Fibroblast of upper back skin (primary cell): Measurements from ENCODE around the gene MPND.

ENCODE experiments used
- DNase-seq: peaks from one replicate; pipeline ENCODE4 v3.0.0-alpha.2; 2013

Gene MPND

DNA sequence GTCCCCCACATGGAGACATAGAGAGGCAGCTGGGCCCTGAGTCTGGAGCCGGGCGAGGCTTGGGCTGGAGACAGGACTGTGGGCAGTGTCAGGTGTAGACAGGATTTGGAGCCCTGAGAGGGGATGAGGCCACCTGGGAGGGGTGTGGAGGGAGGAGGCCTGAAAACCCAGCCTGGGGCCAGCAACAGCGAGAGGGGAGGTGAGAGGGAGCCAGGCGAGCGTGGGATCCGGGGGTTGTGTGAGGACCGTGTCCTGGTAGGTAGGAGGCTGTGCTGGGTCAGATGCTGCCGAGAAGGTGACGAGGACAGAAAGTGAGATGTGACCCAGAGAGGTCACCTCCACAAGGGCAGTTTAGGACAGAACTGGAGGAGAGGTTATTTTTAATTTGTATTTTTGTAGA is 7.4 kb downstream of the MPND start:
- DNase-seq = no peak

DNA sequence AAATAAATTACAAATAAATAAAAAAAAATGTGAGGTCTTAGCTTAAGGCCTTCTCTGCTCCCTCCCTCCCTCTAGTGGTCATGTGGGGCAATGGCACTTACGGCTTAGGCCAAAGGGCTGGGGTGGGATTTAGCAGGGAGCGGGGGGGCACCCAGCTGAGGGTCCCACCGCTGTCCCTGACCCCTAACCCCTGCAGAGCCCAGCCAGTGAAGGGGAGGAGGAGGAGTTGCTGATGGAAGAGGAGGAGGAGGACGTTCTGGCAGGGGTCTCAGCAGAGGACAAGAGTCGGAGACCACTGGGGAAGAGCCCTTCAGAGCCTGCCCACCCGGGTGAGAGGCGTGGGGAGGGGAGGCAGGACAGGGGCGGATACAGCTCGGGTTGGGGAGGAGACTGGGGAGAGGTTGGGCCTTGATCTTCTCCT is 9.3 kb downstream of the MPND start:
- DNase-seq = peak; percentile 56

DNA sequence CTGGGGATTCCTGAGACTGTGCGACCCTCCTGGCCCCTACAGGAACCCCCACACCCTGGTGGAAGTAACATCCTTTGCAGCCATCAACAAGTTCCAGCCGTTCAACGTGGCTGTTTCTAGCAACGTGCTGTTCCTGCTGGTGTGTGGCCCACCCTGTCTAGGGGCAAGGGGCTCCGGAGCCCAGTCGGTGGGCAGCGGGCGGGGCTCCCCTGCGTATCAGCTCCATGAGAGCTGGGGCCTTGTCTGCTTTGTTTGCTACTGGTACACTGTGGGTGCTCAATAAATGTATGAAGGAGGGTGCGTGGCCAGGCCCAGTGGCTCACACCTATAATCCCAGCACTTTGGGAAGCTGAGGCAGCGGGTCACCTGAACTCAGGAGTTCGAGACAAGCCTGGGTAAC is 10.9 kb downstream of the MPND start:
- DNase-seq = no peak

DNA sequence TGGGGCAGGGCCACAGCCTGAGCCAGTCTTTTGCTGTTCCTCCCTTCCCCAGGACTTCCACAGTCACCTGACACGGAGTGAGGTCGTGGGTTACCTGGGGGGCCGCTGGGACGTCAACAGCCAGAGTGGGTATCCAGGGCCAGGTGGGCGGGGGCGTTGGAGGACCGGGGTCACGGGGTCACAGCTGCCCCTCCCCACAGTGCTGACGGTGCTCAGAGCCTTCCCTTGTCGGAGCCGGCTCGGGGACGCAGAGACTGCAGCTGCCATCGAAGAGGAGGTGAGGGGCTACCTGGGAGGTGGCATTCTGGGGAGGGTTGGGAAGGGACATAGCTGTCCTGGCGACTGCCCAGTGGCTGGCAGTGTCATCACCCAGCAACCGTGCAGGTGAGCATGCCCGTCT is 11.5 kb downstream of the MPND start:
- DNase-seq = no peak

DNA sequence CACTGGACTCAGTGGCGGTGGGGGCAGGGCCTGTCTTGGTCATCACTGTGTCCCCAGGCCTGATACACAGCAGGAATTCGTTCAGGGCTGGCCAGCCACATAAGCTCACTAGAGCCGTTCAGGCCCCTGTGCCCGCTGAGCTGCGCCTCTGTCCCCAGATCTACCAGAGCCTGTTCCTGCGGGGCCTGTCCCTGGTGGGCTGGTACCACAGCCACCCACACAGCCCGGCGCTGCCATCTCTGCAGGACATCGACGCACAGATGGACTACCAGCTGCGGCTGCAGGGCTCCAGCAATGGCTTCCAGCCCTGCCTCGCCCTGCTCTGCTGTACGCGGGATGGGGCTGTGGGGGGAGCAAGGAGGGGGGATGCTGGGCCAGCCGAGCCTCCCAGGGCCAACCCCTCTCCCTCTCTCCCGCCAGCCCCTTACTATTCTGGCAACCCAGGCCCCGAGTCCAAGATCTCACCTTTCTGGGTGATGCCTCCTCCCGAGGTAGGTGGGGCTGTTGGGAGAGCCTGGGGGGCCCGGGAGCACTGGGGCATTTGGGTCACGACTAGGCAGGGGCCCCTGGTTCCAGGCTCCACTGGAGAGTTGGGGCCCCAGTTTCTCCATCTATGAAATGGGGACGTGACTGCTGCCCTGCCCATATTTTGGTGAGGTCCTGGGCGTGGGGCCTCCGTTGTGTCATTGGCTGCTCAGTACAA is 13.9 kb downstream of the MPND start:
- no peak for DNase-seq

DNA sequence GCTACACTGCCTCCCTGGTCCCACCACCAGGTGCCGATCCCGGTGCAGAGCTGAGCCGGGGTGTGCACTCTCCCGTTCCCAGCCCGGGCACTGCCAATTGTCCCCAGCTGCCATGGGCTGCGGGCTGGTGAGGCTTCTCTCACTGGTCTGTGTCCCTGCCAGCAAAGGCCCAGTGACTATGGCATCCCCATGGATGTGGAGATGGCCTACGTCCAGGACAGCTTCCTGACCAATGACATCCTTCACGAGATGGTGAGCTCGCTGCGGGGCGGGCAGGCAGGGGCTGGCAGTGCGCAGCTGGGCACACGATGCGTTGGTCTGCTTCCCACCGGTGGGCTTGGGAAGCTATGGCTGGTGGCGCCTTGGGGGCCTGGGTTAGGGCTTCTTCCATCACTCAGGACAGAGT is 14.6 kb downstream of the MPND start:
- DNase-seq = no peak

DNA sequence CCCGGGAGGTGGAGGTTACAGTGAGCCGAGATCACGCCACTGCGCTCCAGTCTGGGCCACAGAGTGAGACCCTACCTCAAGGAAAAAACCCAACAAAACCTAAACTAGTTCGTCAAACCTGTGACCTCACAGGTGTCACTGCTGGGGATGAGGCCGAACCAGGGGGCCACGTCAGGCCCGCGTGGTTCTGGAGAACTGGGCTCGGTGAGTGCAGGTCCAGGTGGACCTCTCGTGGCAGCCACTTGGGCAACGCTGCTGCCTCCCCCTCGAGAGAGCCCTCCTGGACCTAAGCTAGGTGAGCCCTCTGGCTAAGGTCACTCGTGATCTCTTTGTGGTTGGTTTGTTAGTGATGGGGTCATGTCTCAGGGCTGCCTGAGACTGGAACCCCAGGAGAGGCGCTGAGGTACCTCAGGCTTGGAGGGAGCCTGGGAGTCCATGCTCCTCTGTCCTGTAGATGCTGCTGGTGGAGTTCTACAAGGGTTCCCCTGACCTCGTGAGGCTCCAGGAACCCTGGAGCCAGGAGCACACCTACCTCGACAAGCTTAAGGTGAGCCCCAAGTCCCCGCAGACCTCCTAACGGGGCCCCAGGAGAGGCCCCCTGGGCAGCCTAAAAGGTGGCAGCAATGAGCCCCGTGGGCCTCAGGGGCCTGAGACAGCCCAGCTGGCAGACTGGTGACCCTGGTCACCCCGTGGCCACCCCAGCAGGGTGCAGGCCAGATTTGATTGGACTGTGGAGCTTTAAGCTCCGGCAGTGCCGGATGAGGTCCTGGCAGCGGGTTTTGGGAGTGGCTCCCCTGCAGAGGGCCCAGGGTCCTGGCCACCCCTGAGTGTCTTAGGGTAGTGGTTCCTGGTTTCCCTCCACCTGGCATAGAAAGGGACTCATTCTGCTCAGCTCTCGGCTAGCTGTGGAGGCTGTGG is 15.6 kb downstream of the MPND start:
- DNase-seq = no peak

DNA sequence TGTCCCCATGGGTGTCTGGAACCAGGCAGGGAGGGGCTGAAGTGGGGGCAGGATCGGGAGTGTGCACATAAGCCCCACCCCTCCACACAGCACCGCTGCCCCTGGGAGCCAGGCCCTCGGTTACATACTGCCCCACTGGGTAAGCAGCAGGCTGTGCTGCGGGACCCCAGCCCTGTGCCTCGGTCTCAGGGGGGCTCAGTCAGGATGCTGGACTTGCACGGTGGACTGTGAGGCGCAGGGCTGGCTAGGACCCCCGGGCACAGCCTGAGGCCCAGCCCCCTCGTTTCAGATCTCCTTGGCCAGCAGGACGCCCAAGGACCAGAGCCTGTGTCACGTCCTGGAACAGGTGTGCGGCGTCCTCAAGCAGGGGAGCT is 16.3 kb downstream of the MPND start:
- no peak for DNase-seq

DNA sequence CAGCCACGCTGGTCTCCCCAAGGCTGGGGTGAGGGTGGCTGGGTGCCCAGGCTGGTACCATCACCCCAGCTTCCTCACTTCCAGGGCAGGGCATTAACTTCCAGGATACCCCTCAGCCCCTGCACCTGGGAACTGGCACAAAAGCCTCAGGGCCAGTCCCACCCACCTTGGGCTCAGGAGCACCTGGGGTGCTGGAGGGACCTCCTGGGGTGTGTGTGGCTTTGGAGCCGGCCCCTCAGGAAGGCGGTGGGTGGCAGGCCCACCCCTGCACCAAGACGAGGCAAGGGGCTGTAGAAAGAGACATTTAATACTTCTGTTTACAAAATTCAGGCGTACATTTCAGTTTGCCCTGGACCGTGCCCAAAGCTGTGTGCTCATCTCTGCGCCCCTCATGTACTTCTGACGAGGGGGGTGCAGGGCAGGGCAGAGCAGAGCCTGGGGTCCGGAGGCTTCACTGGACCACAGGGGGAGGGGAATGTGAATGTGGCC is 16.8 kb downstream of the MPND start:
- no peak for DNase-seq

DNA sequence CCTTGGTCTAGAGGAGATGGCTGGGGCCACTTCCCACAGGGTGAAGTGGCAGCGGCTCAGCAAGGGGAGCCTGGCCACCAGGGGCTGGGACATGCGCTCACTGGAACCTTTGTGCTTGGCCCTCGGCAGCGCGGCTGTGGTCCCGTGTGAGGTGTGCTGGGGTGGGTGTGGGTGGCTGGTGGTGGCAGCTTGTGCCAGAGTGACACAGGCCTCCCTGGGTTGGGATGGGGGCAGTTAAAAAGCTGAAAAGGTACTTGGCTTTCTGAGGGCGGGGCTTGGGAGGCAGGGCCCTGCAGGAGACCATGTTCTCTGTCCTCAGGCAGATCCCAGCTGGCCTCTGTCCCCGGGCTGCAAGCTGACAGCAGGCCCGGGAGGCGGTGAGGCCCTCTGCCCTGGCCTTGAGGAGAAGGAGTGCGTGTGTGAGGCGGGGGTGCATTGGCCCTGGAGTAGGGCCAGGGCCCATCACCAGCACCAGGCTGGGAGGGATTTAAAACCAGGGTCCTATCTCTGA is 17.3 kb downstream of the MPND start:
- DNase-seq = no peak

DNA sequence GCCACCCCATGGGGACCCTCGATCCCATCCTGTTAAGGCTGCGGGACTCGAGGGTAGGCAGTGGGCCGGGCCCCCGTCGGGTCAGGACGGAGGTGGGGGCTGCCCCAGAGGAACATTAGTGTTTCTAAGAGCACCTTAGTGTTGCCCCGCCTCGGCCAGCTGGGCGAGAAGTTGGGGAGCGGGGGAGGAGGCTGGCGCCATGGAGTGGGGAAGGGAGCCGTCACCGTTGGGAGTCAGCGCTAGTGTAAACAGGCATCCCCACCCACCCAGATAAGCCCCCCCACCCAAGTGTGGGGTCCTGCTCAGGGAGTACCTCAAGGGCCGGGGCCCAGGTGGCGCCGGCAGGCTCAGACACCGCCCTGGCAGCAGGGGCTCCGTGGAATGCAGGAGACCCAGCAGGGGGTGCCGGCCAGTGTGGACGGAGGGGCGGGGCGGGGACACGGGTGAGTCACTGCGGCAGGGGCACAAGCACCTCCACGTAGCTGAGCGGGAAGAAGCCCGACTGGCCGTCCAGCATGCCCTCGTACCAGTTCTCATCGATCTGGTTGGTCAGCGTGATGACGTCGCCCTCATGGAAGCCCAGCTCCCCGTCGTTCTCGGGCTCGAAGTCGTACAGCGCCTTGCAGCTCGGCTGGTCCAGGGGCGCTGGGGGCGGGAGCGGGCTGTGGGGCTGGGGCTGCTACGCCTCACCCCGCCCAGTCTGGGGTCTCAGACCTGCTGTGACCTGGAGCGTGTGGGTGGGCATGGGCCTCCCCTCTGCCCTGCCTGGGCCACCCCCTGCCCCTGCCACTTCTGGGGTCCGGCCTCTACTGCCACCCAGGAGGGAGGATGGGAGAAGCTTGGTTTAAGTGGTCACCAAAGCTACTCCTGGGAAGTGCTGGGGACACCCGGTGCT is 18.0 kb downstream of the MPND start:
- DNase-seq = no peak

DNA sequence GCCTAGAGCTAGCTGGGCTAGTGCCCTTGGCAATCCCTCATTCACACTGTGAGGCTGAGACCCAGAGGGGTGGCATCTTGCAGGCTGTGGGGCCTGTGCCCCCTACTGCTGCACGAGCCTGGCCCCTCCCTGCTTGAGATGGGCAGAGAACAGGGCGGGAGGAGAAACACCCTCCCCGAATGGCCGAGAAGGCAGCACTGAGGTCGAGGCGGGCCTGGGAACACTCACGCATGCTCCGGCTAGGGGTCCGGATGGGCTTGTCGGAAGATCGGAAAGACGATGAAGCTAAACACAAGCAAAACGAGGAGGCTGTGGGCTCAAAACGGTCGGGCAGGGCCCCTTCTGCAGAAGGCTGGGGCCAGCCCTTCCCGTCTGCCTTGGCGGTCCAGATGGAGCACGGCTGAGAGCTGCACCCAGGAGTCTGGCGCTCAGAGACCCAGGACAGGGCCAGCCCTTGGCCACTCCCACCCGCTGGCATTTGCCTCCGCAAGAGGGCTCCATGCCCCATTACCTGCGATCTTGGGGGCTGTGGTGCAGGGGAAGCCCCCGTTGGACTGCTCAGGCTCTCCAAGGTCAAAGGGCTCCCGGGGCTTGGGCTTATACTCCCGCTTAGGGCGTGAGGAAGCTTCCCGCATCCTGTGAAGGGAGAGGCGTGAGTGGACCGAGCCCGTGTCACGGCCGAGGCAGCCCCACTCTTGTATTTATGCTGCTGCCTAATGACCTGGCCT is 18.9 kb downstream of the MPND start:
- DNase-seq = no peak

DNA sequence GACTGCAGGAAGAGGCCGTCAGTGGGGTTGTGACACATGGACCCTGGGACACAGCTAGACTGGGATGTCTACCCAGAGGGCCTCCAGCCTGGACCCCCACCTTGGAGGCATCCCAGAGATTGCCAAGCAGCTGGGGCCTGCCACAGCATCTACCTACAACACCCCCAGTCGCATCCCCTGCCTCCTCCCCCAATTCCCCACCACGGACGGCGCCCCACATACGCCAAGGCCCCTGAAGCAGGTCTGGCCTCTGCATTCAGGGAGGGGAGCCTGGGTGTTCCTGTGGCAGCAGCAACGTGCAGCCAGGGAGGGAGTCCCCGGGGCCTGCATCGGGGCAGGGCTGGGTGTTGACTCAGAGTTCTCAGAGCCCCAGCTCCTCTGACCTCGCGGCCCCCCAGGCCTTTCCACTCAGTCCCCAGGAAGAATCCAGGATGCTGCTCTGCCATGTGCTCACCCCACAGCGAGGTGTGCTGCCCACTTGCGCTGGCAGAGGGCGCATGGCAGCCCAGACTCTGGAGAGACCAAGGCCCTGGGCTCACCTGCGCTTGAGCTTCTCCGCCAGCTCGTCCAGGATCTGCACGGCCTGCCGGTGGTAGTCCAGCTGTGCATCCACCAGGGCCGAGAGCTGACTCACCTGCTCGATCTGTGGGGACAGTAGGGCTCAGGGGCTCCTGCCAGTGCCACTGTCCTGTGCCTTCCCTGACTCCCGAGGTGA is 19.6 kb downstream of the MPND start:
- DNase-seq = no peak

DNA sequence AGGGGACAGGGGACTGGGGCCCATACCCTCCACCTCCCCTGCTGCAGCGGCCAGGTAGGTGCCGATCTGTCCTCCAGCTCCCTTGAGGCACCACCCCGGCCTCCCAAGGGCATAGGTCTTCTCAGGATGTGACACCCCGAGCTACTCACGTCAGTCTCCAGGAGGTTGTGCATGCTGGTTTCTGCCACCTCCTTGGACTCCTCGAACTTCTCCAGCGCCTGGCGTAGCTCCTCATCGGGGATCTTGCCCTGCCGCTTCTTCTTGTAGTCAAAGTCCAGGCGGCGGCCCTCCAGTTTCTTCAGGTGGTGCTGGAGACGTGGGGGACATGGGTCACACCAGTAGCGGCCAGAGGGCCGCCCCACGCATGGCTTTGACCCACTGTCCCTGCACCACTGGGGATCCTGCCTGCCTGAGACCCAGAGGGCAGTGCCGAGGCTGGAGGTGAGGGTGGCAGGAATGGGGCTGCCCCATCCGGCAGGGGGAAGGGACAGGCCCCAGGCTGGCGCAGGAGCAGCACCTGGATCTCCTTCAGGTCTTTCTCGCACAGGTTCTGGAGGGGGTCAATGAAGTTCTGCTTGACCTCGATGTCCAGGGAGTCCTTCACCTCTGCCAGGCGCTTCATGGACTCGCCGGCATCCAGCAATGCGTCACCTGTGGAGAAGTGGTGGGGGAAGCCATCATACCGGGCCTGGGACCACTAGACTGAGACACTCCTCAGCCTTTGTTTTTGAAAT is 20.4 kb downstream of the MPND start:
- no peak for DNase-seq

DNA sequence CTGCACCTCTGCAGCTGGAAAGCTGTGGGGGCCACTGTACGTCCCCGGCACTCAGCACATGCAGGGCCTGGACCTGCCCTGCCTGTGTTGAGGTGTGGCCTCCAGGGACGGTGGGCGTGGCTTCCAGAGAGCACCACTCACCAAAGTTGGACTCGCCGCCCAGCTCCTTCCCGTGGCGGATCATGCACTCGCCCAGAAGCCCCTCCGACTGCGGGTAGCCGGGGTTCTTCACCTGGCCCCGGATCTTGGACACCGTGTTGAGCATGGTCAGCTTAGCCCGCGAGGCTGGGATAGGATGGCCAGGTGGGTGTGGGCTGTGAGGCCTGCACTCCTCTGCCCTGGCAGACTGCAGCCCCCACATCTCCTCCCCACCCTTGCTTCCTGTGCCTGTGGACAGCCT is 22.0 kb downstream of the MPND start:
- no peak for DNase-seq

DNA sequence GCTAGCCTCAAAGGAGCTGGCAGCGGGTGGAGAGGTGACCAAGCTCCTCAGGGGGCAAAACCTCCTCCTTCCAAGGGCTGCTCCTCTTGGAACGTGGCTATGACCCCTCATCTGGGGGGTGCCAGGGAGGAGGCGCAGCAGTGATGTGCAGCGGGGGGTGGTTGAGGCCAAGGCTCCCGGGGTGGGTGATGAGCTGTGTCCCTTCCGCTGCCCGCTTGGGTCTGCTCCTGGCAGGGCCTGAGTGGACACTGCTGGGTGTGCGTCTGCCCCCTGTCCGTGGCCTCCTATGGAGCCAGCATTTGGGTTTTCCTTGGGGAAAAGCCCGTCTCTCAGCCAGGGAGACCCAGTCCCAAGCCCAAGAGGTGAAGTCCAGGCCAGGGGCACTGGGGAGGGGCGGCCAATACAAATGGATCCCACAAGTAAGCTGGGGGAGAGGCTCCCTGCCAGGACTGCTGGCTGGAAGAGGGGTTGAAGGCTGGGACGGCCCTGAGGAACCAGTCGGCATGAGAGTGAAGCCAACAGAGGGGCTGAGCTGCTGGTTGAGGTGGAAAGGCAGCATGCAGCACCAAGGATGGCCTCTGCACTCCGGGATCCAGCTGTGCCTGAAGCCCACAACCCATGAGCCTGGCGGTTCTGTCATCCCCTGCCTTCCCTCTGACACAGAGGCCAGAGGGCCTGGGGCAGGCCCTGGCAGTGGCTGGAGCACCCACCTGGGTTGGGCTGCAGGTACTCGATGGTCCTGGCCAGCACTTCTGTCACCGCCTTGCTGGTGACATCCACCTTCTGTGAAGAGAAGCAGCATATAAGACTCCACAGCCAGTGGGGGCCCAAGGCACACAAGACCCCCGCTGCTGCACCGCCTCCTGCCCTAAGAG is 22.7 kb downstream of the MPND start:
- DNase-seq = no peak

DNA sequence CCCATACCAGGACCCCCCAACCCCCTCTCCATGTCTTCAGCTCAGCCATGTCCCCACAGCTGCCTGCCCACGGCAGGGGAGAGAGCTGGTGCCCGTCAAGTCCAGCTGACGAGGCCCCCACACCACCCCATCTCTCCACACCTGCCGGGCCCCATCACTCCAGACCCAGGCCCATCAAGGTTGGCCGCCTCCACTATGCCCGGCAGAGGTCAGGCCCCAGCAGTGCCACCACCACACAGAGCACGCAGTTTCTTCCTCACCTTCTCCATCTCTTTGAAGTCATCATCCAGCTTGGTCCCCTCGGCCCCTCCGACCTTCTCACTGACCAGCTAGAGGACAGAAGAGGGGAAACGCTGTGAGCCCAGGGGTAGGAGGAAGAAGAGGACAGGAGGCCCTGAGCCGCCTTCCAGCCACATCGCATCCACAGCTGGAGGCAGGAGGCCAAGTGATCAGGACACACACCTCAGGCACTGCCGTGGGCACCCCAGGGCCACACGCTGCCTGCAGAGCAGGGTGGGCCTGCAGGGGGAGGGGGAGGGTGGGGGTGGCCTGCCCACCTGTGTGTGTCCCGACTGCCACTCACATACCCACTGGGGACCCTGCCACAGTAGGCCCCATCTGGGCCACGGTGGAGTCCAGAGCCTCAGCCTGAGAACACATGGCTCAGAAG is 23.4 kb downstream of the MPND start:
- DNase-seq = no peak

DNA sequence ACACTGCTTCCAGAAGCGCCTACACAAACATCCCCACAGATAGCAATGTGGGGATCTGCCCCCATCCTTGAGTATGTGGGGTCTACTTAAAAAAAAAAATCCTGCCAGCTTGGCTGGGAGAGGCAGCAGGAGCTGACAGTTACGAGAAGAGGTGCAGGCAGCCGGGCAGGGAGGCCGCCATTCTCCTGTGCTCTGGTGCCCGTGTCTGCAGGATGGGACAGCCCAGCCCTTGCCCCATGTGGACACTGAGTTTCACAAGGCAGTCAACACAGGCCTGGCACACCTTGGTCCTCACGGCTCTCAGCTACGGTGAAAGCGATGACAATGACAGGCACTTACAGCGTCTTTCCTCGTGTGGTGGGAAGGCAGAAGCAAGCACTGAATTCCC is 24.0 kb downstream of the MPND start:
- no peak for DNase-seq

DNA sequence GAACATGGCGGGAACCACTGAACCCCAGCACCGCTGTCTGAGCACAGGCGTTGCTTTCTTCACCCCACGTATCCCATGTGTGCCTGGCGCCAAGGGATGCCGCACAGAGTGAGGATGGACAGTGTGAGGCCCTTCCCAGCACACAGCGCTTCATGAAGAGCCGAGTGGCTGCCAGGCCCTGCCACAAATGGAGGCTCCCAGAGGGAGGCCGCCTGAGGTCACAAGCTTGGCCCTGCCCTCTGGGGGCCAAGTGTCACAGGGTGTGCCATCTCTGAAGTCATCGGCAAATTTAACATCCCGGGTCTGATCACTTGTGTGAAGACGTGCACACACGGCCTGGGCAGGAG is 24.4 kb downstream of the MPND start:
- DNase-seq = no peak
